Activated CD4-positive, alpha-beta T cell treated with anti-CD3 and anti-CD28 coated beads for 36 hours (primary cell): ENCODE results near the gene FADS1. TPM values are rescaled to one million over a fixed set of nuclear protein-coding genes. Genes with fewer than 3 reads are reported as not detected.
A peak's percentile ranks its signal among the peaks of the same experiment; 100 is the strongest.

ENCODE experiments used
- ATAC-seq: fragments of 200-7000 bp; cut with Tn5 transposase; one replicate; pipeline ENCODE4 v1.10.0; 2021; ENCODE audit warnings: mild to moderate bottlenecking, moderate library complexity
- CTCF ChIA-PET: fragments of 350-600 bp; sonication (Branson Sonifier 250); formaldehyde crosslinking; loops from one replicate; lab custom pipeline; 2021; ENCODE audit warnings: antibody characterized with exemption; lab: Charles Lee
- POLR2A ChIA-PET: fragments of 350-600 bp; sonication (Branson Sonifier 250); formaldehyde crosslinking; loops from one replicate; lab custom pipeline; 2021; ENCODE audit warnings: antibody characterized with exemption, inconsistent platforms; lab: Charles Lee
- DNase-seq: peaks from one replicate; pipeline ENCODE4 v3.0.0-alpha.2; 2020
- H3K27ac Mint-ChIP-seq: one replicate; pipeline ENCODE4 v1.8.0; 2021; ENCODE audit warnings: mixed read lengths
- H3K27me3 Mint-ChIP-seq: one replicate; pipeline ENCODE4 v1.8.0; 2021; ENCODE audit warnings: mixed read lengths
- H3K36me3 Mint-ChIP-seq: one replicate; pipeline ENCODE4 v1.8.0; 2021; ENCODE audit warnings: low read depth, mixed read lengths
- H3K4me1 Mint-ChIP-seq: one replicate; pipeline ENCODE4 v1.8.0; 2021; ENCODE audit warnings: mixed read lengths
- H3K4me3 Mint-ChIP-seq: one replicate; pipeline ENCODE4 v1.8.0; 2021; ENCODE audit warnings: mild to moderate bottlenecking, moderate library complexity, mixed read lengths
- H3K9me3 Mint-ChIP-seq: one replicate; pipeline ENCODE4 v1.8.0; 2021; ENCODE audit warnings: low read depth, mixed read lengths
- intact Hi-C, 2 experiments: fragments of 100-400 bp; cut with DNase I in 1 of 2; cut with micrococcal nuclease in 1 of 2; formaldehyde crosslinking; loops; one replicate each; pipeline versions ENCODE4 v1.14.2 to v1.15.1; 2022 to 2024; cut with DNase I, micrococcal nuclease
- total RNA-seq, 2 experiments: library from RNA; stranded (reverse); gene quantifications; one replicate each; pipeline ENCODE4 v1.2.3, GENCODE V29; 2021

The FADS1 gene
- total RNA-seq, 2 experiments from 2014 or later = 18.9 to 23.7 TPM

DNA sequence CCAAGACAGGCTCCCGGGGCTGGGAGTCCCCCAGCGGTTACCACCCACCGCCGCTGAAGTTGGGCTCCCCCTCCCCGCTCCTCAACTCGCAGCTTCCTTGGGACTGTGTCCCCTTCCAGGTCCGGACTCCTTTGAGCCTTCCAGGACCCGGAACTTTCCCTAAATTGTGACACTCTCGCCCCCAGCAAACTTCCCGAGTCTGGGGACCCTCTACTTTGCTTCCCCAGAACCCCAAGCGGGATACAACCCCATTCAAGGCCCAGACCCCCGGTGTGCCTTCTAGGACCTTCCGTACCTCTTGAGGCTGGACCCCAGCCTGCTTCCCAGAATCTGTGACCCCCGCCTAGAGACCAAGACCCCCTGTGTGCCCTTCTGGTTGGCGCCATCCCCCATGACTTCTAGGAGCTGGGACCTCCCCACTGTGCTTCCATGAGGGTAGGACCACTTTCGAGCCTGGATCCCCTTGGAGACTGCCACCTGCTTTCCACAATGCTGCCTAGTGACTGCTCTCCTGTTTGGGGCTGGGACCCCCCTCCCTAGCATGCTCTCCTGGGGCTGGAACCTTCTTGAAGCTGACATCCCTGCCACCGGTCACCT is 63.8 kb downstream of the FADS1 start:
- CTCF ChIA-PET = interaction anchor here (0.6 to 1.1 kb wide), 4 partner anchors 11 to 355 kb away, joined by 3 to 4 read pairs (median 3); no protein-coding TSS in a partner anchor

DNA sequence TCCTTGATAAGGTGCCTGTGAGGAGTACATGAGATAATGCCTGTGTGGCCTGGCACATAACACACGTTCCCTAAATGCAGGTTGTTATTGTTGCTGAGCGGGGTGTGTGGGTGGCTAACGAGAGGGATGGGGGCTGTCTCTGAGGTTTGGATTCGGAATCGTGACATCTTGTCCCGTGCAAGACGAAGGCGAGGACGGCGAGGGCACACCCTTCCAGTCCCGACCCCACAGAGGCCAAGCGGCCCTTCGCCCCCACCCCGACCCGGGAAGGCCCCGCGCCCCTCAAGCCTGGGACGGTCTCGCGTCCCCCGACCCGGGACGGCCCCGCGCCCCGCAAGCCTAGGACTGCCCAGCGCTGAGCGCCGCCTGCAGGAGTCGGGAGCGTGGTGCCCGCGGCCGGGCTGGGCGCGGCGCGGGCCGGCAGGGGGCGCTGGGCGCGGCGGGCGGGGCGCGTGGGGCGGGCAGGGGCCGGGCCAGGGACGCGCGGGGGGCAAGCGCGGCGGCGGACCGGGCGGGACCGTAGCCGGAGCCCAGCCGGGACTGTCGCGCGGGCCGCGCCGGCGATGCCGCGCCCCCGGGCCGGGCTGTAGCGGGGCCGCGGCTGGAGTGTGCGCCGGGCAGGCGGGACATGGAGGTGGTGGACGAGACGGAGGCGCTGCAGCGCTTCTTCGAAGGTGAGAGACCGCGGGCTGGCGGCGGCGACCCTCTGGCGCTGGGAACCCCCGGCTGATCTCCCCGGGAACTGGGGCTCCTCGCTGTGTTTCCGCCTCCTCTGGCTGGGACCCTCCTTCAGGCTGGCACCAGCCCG is 64.5 kb downstream of the FADS1 start, which contains the start of gene MYRF:
TSS of gene MYRF (plus strand) at position 520 of the 808 bp plus-strand sequence. CDS start at position 629, 109 bp downstream.
- DNase-seq = peak; percentile 76
- H3K9me3 Mint-ChIP-seq = no peaks in the 10 kb centered on the region
- ChIA-PET CTCF (interaction anchor here (0.7 kb wide), 1 partner anchor 1785 kb away, joined by 4 read pairs; the partner anchor contains the start of gene PLAAT4), POLR2A (no interaction called here)
- ATAC-seq = peak; percentile 87
- H3K27me3 Mint-ChIP-seq = peaks cover 28% of the 10 kb centered on the region
- H3K27ac Mint-ChIP-seq = no peak within 1 kb of the TSS
- intact Hi-C loops = loop anchor here (1.0 to 5.0 kb wide), 4 partner anchors 24 to 356 kb away; no protein-coding TSS in a partner anchor
- H3K4me1 Mint-ChIP-seq = peaks cover 9% of the 10 kb centered on the region
- H3K36me3 Mint-ChIP-seq = no peaks in the 10 kb centered on the region
- H3K4me3 Mint-ChIP-seq = peak within 1 kb of the TSS; percentile 55

More for the DNA sequence above, 63.8 kb downstream of the FADS1 start:
- H3K9me3 Mint-ChIP-seq = no peaks in the 10 kb centered on the region
- DNase-seq (no peak), ATAC-seq (no peak)
- H3K4me3 Mint-ChIP-seq = peak overlapping the region; percentile 55
- intact Hi-C loops = loop anchor here (1.0 to 5.0 kb wide), 4 partner anchors 23 to 356 kb away; no protein-coding TSS in a partner anchor
- H3K27me3 Mint-ChIP-seq = peaks cover 28% of the 10 kb centered on the region
- peaks cover 9% of the 10 kb centered on the region for H3K4me1 Mint-ChIP-seq
- H3K27ac Mint-ChIP-seq = no peak overlapping the region
- H3K36me3 Mint-ChIP-seq = no peaks in the 10 kb centered on the region
- POLR2A ChIA-PET = interaction anchor here (1.1 kb wide), 1 partner anchor 39 kb away, joined by 4 read pairs; no protein-coding TSS in a partner anchor

DNA sequence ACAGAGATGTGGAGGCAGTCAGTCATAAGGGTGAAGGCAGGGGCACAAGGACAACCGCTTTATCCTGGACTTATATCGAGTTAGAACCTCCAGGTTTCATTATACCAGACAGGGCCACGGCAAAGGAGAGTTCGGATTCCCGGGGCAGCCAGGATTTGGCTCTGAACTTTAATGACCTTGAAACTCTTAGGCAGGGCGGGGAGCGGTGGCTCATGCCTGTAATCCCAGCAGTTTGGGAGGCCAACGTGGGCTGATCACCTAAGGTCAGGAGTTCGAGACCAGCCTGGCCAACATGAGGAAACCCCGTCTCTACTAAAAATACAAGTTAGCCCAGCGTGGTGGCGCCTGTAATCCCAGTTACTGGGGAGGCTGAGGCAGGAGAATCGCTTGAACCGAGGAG is 65.4 kb downstream of the FADS1 start:
- CTCF ChIA-PET = interaction anchor here (0.6 to 1.5 kb wide), 5 partner anchors 18 to 1785 kb away, joined by 3 to 6 read pairs (median 4); partner anchors contain the start of gene PLAAT4
- no peak overlapping the region for H3K4me3 Mint-ChIP-seq
- no peaks in the 10 kb centered on the region for H3K9me3 Mint-ChIP-seq
- POLR2A ChIA-PET = no interaction called here
- intact Hi-C loops = loop anchor here (5.0 kb wide), 2 partner anchors 196 to 356 kb away; no protein-coding TSS in a partner anchor
- H3K27ac Mint-ChIP-seq = no peak overlapping the region
- no peak for DNase-seq
- H3K27me3 Mint-ChIP-seq = peaks cover 28% of the 10 kb centered on the region
- peaks cover 7% of the 10 kb centered on the region for H3K4me1 Mint-ChIP-seq
- no peaks in the 10 kb centered on the region for H3K36me3 Mint-ChIP-seq
- no peak for ATAC-seq

DNA sequence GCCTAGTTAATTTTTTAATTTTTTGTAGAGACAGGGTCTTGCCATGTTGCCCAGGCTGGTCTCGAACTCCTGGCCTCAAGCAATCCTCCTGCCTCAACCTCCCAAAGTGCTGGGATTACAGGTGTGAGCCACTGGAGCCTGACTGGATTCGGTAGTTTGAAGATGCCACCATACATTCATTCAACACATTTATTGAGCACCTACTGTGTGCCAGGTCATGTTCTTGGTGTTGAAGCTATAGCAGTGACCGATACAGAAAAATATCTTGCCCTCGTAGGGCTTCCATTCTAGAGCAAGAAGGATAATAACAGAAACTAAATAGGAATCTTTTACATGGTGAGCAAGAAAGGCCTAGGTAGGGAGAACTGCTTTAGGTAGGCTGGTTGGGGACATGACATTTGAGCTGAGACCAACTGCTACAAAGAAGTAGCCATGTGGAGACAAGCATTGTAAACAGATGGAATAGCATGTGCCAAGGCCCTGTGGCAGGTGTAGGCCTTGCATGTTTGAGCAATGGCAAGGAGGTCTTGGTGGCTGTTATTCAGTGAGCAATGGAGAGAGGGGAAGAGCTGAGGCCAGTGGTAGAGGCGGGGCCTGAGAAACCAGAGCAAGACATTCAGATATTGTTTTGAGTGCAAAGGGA is 66.1 kb downstream of the FADS1 start:
- ATAC-seq (no peak), DNase-seq (no peak)
- H3K27ac Mint-ChIP-seq = no peak overlapping the region
- H3K36me3 Mint-ChIP-seq = no peaks in the 10 kb centered on the region
- H3K27me3 Mint-ChIP-seq = peaks cover 28% of the 10 kb centered on the region
- ChIA-PET CTCF (interaction anchor here (0.6 to 1.5 kb wide), 5 partner anchors 17 to 834 kb away, joined by 3 to 6 read pairs (median 3); no protein-coding TSS in a partner anchor), POLR2A (no interaction called here)
- H3K4me3 Mint-ChIP-seq = no peak overlapping the region
- no peaks in the 10 kb centered on the region for H3K9me3 Mint-ChIP-seq
- intact Hi-C loops = loop anchor here (5.0 kb wide), 2 partner anchors 197 to 357 kb away; no protein-coding TSS in a partner anchor
- peaks cover 5% of the 10 kb centered on the region for H3K4me1 Mint-ChIP-seq

Other genes starting within 250 kb of the FADS1 start
- gene SYT7, start 235.9 kb downstream of the FADS1 start, total RNA-seq = under 1 TPM in 1 of 2 experiments, not detected in 1; 0.04 TPM
- under 1 TPM; 0.09 to 0.14 TPM for gene DAGLA, start 136.6 kb downstream of the FADS1 start, total RNA-seq
- gene MYRF, start 64.4 kb downstream of the FADS1 start, total RNA-seq = under 1 TPM; 0.25 to 0.57 TPM
- gene TMEM258, start 24.4 kb downstream of the FADS1 start, total RNA-seq = 100 to 1,000 TPM; 172 to 176 TPM
- gene FEN1, start 24.1 kb downstream of the FADS1 start, total RNA-seq = 100 to 1,000 TPM in 1 of 2 experiments, 10 to 100 TPM in 1; 70.0 to 108 TPM
- 10 to 100 TPM; 51.0 to 58.4 TPM for gene FADS2, start 11.3 kb upstream of the FADS1 start, total RNA-seq
- 10 to 100 TPM in 1 of 2 experiments, 1 to 10 TPM in 1; 7.2 to 10.1 TPM for gene FADS3, start 74.5 kb upstream of the FADS1 start, total RNA-seq
- under 1 TPM in 1 of 2 experiments, not detected in 1; 0.09 TPM for gene RAB3IL1, start 100.6 kb upstream of the FADS1 start, total RNA-seq
- under 1 TPM; 0.37 to 0.65 TPM for gene BEST1, start 133.3 kb upstream of the FADS1 start, total RNA-seq
- gene FTH1, start 150.6 kb upstream of the FADS1 start, total RNA-seq = 100 to 1,000 TPM; 777 to 914 TPM